Stimulated activated CD4-positive, alpha-beta T cell treated with anti-CD3 and anti-CD28 coated beads, Interleukin-15, amount 100 ng/mL, for 24 hours (primary cell): ENCODE data around the gene ELL.
A peak's percentile ranks its signal among the peaks of the same experiment; 100 is the strongest.
"Not testable (repeated sequence)": the region's sequence is repeated elsewhere in the genome, so short reads cannot be mapped to it uniquely, and the experiment has no call there.

Experiments used
- DNase-seq: peaks from one replicate; pipeline ENCODE4 v3.0.0-alpha.2; 2020

Gene ELL

GRCh38 chr19:18529782-18530181 lies 7.9 kb upstream of the ELL start:
- no peak for DNase-seq

- DNase-seq: no peak
Observed at GRCh38 chr19:18526316-18526715, 4.4 kb upstream of the ELL start.

- DNase-seq: no peak
Observed at GRCh38 chr19:18523841-18524240, 2.0 kb upstream of the ELL start.

- DNase-seq: not testable (repeated sequence)
Observed at GRCh38 chr19:18522862-18523440, 1.1 kb upstream of the ELL start.

- peak; percentile 100 for DNase-seq
Observed at GRCh38 chr19:18522124-18522861, 423 bp upstream of the ELL start.

- DNase-seq: peak; percentile 35
Observed at GRCh38 chr19:18520848-18521691, 800 bp downstream of the ELL start.

GRCh38 chr19:18519962-18520847 lies 1.7 kb downstream of the ELL start:
- DNase-seq: peak; percentile 74

GRCh38 chr19:18518639-18519038 lies 3.2 kb downstream of the ELL start:
- no peak for DNase-seq

- no peak for DNase-seq
Observed at GRCh38 chr19:18517606-18518005, 4.3 kb downstream of the ELL start.

- no peak for DNase-seq
Observed at GRCh38 chr19:18515959-18516358, 5.9 kb downstream of the ELL start.

GRCh38 chr19:18514800-18515682 lies 6.8 kb downstream of the ELL start:
- DNase-seq: no peak

GRCh38 chr19:18513868-18514267 lies 8.0 kb downstream of the ELL start:
- no peak for DNase-seq

GRCh38 chr19:18510216-18510615 lies 11.7 kb downstream of the ELL start:
- DNase-seq: no peak

- no peak for DNase-seq
Observed at GRCh38 chr19:18508585-18508984, 13.3 kb downstream of the ELL start.

GRCh38 chr19:18507727-18508440 lies 14.0 kb downstream of the ELL start:
- DNase-seq: no peak

GRCh38 chr19:18507021-18507726 lies 14.7 kb downstream of the ELL start:
- DNase-seq: no peak

GRCh38 chr19:18506101-18506930 lies 15.6 kb downstream of the ELL start:
- no peak for DNase-seq

- DNase-seq: peak; percentile 43
Observed at GRCh38 chr19:18504886-18505610, 16.8 kb downstream of the ELL start.
